B cell (primary cell): ENCODE data around the gene FRMD3. TPM values are rescaled to one million over a fixed set of nuclear protein-coding genes. Genes with fewer than 3 reads are reported as not detected.

ENCODE experiments used
- ATAC-seq: fragments of 200-7000 bp; cut with Tn5 transposase; one replicate; pipeline ENCODE4 v1.10.0; 2021; ENCODE audit warnings: low read depth, mild to moderate bottlenecking, moderate number of reproducible peaks, moderate library complexity
- CTCF ChIA-PET: fragments of 350-600 bp; sonication (Branson Sonifier 250); formaldehyde crosslinking; loops from one replicate; lab custom pipeline; 2021; ENCODE audit warnings: antibody characterized with exemption, inconsistent platforms; lab: Charles Lee
- POLR2A ChIA-PET: fragments of 350-600 bp; sonication (Branson Sonifier 250); formaldehyde crosslinking; loops from one replicate; lab custom pipeline; 2021; ENCODE audit warnings: antibody characterized with exemption; lab: Charles Lee
- DNase-seq: peaks from one replicate; pipeline ENCODE4 v3.0.0; 2013
- H2AFZ ChIP-seq: 2 replicates; pipeline ENCODE4 v1.6.1; 2012; ENCODE audit warnings: mild to moderate bottlenecking, low read depth, low read length; ENCODE audit not compliant: insufficient read depth, poor library complexity, severe bottlenecking
- H3K27ac ChIP-seq, 2 donors: 1 replicate in 1 of 2; 2 replicates in 1 of 2; pipeline ENCODE4 v1.5.1; 2012 to 2013; ENCODE audit warnings: low read length in 2 of 2, mild to moderate bottlenecking in 2 of 2, moderate library complexity in 1 of 2
- H3K27me3 ChIP-seq, 4 experiments: fragments of 200-600 bp in 1 of 4; sonication (generic) in 1 of 4; replicated peaks in 1 of 4; 1 replicate in 2 of 4; 2 replicates in 2 of 4; pipeline versions ENCODE4 v1.6.1 to v1.7.0; 2013 to 2016; ENCODE audit warnings: low read length in 3 of 4, mild to moderate bottlenecking in 2 of 4, mixed read lengths in 1 of 4, moderate library complexity in 1 of 4; ENCODE audit not compliant: insufficient read depth in 4 of 4, control insufficient read depth in 3 of 4; ENCODE audit errors: control extremely low read depth in 1 of 4
- H3K36me3 ChIP-seq, 2 experiments: replicated peaks in 1 of 2; 1 replicate in 1 of 2; 2 replicates in 1 of 2; pipeline versions ENCODE4 v1.6.1 to v1.7.1; 2013; ENCODE audit warnings: low read length in 1 of 2; ENCODE audit not compliant: insufficient read depth in 2 of 2, control insufficient read depth in 1 of 2; ENCODE audit errors: control extremely low read depth in 1 of 2, extremely low read depth in 1 of 2
- H3K4me1 ChIP-seq, 2 donors: fragments of 200-600 bp in 1 of 2; sonication (generic) in 1 of 2; 1 replicate in 1 of 2; 2 replicates in 1 of 2; pipeline versions ENCODE4 v1.5.1 to v1.6.1; 2013 to 2017; ENCODE audit warnings: low read length in 2 of 2; ENCODE audit not compliant: control insufficient read depth in 2 of 2, insufficient read depth in 2 of 2
- H3K4me2 ChIP-seq: replicated peaks from 2 replicates; pipeline ENCODE3; 2012; ENCODE audit warnings: mild to moderate bottlenecking, low read depth, low read length; ENCODE audit not compliant: poor library complexity, severe bottlenecking
- H3K4me3 ChIP-seq, 5 experiments: fragments of 200-600 bp in 1 of 5; sonication (generic) in 1 of 5; 1 replicate in 3 of 5; 2 replicates in 2 of 5; pipeline versions ENCODE4 v1.5.1 to v1.7.0; 2011 to 2016; ENCODE audit warnings: low read length in 4 of 5, mild to moderate bottlenecking in 4 of 5, low read depth in 2 of 5, control low read depth in 1 of 5, moderate library complexity in 1 of 5; ENCODE audit not compliant: insufficient read depth in 1 of 5; ENCODE audit errors: control extremely low read depth in 1 of 5, extremely low read depth in 1 of 5
- H3K79me2 ChIP-seq: fragments of 200-600 bp; sonication (generic); one replicate; pipeline ENCODE4 v1.6.0; 2016; ENCODE audit warnings: low read length; ENCODE audit not compliant: control insufficient read depth, insufficient read depth
- H3K9ac ChIP-seq: fragments of 200-600 bp; sonication (generic); 2 replicates; pipeline ENCODE4 v1.6.1; 2017; ENCODE audit warnings: mild to moderate bottlenecking, low read length, moderate library complexity
- H3K9me3 ChIP-seq, 3 donors: one replicate each; pipeline versions ENCODE4 v1.6.1 to v1.7.1; 2013; ENCODE audit warnings: low read length in 2 of 3; ENCODE audit not compliant: control insufficient read depth in 2 of 3, insufficient read depth in 1 of 3; ENCODE audit errors: control extremely low read depth in 1 of 3
- H4K20me1 ChIP-seq: 2 replicates; pipeline ENCODE4 v1.6.0; 2012; ENCODE audit warnings: mild to moderate bottlenecking, low read length; ENCODE audit not compliant: insufficient read depth, control insufficient read depth, poor library complexity, severe bottlenecking
- H3K27ac Mint-ChIP-seq: one replicate; pipeline ENCODE4 v1.8.0; 2021; ENCODE audit warnings: mixed read lengths
- H3K27me3 Mint-ChIP-seq: one replicate; pipeline ENCODE4 v1.8.0; 2021; ENCODE audit warnings: mixed read lengths
- H3K4me1 Mint-ChIP-seq: one replicate; pipeline ENCODE4 v1.8.0; 2021; ENCODE audit warnings: mixed read lengths
- H3K4me3 Mint-ChIP-seq: one replicate; pipeline ENCODE4 v1.8.0; 2021; ENCODE audit warnings: mixed read lengths
- H3K9me3 Mint-ChIP-seq: one replicate; pipeline ENCODE4 v1.8.0; 2022; ENCODE audit warnings: mixed read lengths; ENCODE audit not compliant: insufficient read depth
- EZH2 ChIP-seq: IDR thresholded peaks from 2 replicates; pipeline ENCODE4 v1.6.1; 2012; ENCODE audit warnings: borderline replicate concordance, low read depth, mild to moderate bottlenecking, moderate library complexity, low read length; ENCODE audit not compliant: insufficient read depth, poor library complexity, severe bottlenecking
- WGBS: methylation state at CpG from one replicate; pipeline ENCODE4 v1.1.5; 2013; ENCODE audit warnings: missing lambda C conversion rate; ENCODE audit not compliant: insufficient coverage; 5-methylcytosine and 5-hydroxymethylcytosine counted together
- intact Hi-C: fragments of 100-400 bp; cut with micrococcal nuclease; formaldehyde crosslinking; loops from one replicate; pipeline ENCODE4 v1.10.0; 2022
- polyA plus RNA-seq: library from polyadenylated mRNA; depleted of rRNA; stranded (reverse); fragments of >200 nt; gene quantifications from 2 replicates; pipeline ENCODE4 v1.2.3, GENCODE V29; 2012
- total RNA-seq, 2 donors: library from RNA; stranded (reverse); fragments of 120-200 nt in 1 of 2; gene quantifications; 1 replicate in 1 of 2; 2 replicates in 1 of 2; pipeline versions ENCODE4 v1.2.3 to v1.2.4, GENCODE V29; 2013 to 2022
- TF ChIP-seq, protein P1 (sequence below): fragments of 200-600 bp; IDR thresholded peaks from one replicate; pipeline ENCODE4 v1.8.0; 2022; ENCODE audit warnings: antibody characterized with exemption, mild to moderate bottlenecking

FRMD3 gene
- total and polyA plus RNA-seq, 2 donors (not counting 1 experiment from before 2014, with no cell fraction given), result 0.37 to 0.49 TPM

DNA sequence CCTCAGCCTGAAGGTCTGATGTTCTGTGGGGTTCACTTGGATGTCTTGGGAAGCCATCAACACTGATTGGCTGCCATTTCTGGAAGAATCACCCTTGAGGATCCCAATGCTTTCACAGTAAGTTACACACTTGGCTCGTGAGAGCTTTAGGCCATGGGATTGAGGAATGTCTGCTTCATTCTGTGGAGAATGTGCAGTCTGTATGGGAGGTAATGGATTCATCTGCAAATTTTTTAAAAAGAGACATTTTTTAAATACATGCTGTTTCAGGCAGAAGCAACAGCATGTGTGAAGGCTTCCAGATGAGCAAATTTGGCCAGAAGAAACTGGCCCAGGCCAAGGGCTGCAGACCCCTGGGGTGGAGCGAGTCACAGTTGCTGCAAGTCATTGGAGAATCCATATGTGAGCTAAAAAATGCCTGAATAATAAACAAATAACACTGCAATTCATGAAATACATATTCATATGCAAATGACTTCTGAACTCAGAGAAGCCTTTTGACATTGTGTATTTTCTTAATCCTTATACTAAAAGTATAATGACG lies 328.9 kb downstream of the FRMD3 start:
- H3K4me3 Mint-ChIP-seq, result no peak overlapping the region
- no peak for TF ChIP-seq EZH2
- TF ChIP-seq, protein P1, sequence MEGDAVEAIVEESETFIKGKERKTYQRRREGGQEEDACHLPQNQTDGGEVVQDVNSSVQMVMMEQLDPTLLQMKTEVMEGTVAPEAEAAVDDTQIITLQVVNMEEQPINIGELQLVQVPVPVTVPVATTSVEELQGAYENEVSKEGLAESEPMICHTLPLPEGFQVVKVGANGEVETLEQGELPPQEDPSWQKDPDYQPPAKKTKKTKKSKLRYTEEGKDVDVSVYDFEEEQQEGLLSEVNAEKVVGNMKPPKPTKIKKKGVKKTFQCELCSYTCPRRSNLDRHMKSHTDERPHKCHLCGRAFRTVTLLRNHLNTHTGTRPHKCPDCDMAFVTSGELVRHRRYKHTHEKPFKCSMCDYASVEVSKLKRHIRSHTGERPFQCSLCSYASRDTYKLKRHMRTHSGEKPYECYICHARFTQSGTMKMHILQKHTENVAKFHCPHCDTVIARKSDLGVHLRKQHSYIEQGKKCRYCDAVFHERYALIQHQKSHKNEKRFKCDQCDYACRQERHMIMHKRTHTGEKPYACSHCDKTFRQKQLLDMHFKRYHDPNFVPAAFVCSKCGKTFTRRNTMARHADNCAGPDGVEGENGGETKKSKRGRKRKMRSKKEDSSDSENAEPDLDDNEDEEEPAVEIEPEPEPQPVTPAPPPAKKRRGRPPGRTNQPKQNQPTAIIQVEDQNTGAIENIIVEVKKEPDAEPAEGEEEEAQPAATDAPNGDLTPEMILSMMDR, result no peak
- H3K4me3 ChIP-seq, result no peak overlapping the region
- H3K79me2 ChIP-seq, result no peaks in the 10 kb centered on the region
- intact Hi-C loops, result no loop called here
- H3K27me3 ChIP-seq, result no peaks in the 10 kb centered on the region
- no peaks in the 10 kb centered on the region for H3K36me3 ChIP-seq
- H3K9ac ChIP-seq, result no peak overlapping the region
- DNase-seq (no peak), ATAC-seq (no peak)
- H3K4me1 Mint-ChIP-seq, result no peaks in the 10 kb centered on the region
- H3K4me1 ChIP-seq, result no peaks in the 10 kb centered on the region
- no peaks in the 10 kb centered on the region for H3K9me3 ChIP-seq
- CTCF ChIA-PET, result no interaction called here
- no peak overlapping the region for H3K4me2 ChIP-seq
- no peaks in the 10 kb centered on the region for H3K27me3 Mint-ChIP-seq
- H2AFZ ChIP-seq, result no peak overlapping the region
- WGBS, result no CpG with 5 or more reads among the region's 3 CpGs
- POLR2A ChIA-PET, result no interaction called here
- H3K9me3 Mint-ChIP-seq, result no peaks in the 10 kb centered on the region
- no peaks in the 10 kb centered on the region for H4K20me1 ChIP-seq
- H3K27ac ChIP-seq, result no peak overlapping the region
- H3K27ac Mint-ChIP-seq, result no peak overlapping the region

DNA sequence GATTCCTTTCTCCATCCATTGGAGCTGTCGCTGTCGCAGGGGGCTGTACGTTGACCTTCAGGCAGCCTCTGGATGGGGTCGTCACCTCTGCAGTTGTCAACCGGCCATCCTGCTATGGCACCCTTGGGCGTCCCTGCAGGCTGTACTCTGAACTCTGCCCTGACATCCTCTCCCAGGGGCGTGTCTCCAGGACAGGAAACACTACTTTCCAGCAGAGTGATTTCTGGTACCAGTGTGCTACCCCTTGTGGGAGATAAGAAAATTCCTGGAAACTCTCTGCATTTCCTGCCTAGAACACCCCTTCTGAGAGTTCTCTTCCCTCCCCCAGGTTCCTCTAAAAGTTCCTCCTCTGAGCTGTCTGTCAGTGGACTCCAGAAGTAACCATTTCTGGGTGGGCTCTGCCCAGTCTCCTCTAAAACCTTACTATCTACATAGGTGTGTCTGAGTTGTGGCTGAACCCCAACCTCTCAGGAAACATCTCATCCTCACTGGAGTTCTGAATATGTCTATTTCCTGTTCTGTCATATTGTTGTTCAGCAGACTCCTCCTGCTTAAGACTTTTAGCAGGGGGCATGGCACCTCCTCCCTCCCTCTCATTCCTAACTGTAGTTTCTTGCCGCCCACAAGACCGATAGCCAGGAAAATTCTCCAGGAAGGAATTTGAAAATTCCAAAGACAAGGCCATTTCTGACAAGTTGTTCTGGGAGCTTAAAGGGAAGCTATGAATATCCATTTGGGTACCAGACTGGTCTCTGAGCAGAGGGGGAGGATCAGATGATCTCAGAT lies 329.9 kb downstream of the FRMD3 start:
- Histone ChIP-seq H3K9ac (no peak overlapping the region), H4K20me1 (no peaks in the 10 kb centered on the region), H2AFZ (no peak overlapping the region), H3K9me3 (no peaks in the 10 kb centered on the region), H3K27me3 (no peaks in the 10 kb centered on the region), H3K79me2 (no peaks in the 10 kb centered on the region), H3K27ac (no peak overlapping the region), H3K36me3 (no peaks in the 10 kb centered on the region), H3K4me1 (no peaks in the 10 kb centered on the region), H3K4me3 (no peak overlapping the region), H3K4me2 (no peak overlapping the region)
- H3K27me3 Mint-ChIP-seq, result no peaks in the 10 kb centered on the region
- H3K4me3 Mint-ChIP-seq, result no peak overlapping the region
- no peaks in the 10 kb centered on the region for H3K4me1 Mint-ChIP-seq
- no peak for TF ChIP-seq EZH2
- TF ChIP-seq, protein P1, result no peak
- WGBS, result 75% methylated on average over 7 of the region's 9 CpGs
- intact Hi-C loops, result no loop called here
- POLR2A ChIA-PET, result no interaction called here
- H3K27ac Mint-ChIP-seq, result no peak overlapping the region
- CTCF ChIA-PET, result no interaction called here
- no peaks in the 10 kb centered on the region for H3K9me3 Mint-ChIP-seq
- ATAC-seq (no peak), DNase-seq (no peak)
